ENCODE results near the gene ZSWIM1.
"Not testable (repeated sequence)": the region's sequence is repeated elsewhere in the genome, so short reads cannot be mapped to it uniquely, and the experiment has no call there.

Gene ZSWIM1

DNA sequence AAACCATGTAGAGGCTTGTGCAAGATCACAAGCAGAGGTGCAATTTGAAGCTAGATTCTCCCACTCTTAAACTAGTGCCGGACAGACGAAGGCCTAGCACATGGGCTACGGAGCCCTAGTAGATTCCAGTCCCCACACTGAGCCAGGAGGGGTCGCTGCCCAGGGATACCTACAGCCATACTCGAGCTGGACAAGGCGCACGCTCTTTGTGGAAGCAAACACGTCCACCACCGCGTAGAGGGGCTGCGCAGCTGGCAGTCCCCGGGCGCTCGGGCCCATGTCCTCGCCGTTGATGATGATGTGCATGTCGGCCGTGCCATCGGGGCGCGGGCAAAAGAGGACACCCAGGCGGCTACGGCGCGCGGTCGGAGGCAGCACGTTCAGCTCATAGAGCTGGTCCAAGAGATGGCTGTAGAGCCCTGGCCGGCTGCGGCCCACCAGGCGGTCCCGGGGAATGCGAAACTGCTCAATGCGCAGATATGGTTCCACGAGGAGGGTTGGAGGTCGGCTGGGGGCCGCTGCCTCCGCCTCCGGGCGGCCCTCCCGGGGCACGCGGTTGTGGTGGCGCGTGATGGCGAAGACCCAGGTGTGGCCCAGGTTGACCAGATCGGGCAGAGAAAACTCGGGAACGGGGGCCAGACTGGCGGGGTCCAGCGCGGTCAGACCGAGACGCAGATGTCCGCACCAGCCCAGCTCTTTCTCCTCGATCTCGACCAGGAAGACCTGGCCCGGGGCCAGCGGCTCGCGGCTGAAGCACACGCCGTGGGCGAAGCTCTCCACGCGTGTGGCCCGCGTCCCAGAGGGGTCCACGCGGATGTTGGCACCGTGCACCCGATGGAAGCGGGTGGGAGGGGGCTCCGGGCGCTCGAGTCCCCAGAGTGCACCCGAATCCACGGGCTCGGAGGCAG is 9.3 kb downstream of the ZSWIM1 start:
- DNase-seq, result peak; percentile 50

DNA sequence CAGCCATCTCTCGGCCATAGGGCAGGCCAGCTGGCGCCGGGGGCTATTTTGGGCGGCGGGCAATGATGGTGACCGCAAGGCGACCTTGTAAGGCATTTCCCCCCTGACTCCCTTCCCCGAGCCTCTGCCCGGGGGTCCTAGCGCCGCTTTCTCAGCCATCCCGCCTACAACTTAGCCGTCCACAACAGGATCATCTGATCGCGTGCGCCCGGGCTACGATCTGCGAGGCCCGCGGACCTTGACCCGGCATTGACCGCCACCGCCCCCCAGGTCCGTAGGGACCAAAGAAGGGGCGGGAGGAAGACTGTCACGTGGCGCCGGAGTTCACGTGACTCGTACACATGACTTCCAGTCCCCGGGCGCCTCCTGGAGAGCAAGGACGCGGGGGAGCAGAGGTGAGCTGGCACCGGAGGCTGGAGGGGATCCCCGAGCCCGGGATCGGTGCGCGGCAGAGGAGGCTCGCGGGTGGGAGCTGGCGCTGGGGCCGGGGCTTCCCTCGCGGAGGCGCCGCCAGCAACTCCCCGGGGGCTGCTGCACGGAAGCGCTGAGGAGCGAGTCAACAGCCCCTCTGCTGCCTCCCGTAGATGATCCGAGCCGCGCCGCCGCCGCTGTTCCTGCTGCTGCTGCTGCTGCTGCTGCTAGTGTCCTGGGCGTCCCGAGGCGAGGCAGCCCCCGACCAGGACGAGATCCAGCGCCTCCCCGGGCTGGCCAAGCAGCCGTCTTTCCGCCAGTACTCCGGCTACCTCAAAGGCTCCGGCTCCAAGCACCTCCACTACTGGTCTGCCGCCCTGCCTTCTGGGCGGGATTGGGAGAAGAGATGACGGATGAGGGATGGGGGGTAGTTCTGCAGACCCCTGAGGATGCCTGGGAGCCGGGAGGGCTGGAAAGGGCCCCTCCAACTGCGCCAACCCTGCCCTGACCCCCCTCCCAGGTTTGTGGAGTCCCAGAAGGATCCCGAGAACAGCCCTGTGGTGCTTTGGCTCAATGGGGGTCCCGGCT is 10.3 kb downstream of the ZSWIM1 start, which contains the start of the genes CTSA and NEURL2:
CTSA (plus strand) TSS at position 351 of the 999 bp plus-strand sequence; CDS start at position 585, 234 bp downstream.
NEURL2 (minus strand) TSS at position 224 of the 999 bp plus-strand sequence; CDS start at position 7, 217 bp downstream.
- DNase-seq, result peak; percentile 71

DNA sequence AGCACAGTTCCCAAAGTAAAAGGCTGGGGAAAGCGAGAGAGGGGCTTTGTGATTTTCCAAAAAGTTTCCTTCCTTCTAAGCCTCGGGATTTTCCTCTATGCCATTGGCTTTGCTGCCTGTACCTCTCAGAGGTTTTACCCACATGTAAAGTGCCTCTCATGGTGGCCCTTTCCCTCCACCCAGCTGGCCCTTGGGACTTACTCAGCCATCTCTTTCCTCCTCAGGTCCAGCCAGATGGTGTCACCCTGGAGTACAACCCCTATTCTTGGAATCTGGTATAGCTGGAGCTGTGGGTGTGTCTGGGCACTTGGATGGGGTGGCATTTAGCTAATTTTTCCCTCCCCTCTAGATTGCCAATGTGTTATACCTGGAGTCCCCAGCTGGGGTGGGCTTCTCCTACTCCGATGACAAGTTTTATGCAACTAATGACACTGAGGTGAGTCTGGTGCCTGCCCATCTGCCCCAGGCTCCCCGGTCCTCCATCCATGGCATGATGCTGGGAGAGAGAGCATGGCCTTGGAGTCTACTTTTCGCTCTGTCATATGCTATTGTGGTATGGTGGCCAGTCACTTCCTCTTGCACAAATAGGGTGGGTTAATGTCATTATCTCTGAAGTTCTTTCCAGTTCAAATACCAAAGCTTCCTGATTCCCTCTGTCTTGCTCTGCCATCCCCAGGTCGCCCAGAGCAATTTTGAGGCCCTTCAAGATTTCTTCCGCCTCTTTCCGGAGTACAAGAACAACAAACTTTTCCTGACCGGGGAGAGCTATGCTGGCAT is 11.2 kb downstream of the ZSWIM1 start:
- no peak for DNase-seq

GRCh38 chr20:45892828-45893500 is 11.9 kb downstream of the ZSWIM1 start:
- no peak for DNase-seq

- DNase-seq, result no peak
Observed at GRCh38 chr20:45893831-45894230, 12.8 kb downstream of the ZSWIM1 start.

DNA sequence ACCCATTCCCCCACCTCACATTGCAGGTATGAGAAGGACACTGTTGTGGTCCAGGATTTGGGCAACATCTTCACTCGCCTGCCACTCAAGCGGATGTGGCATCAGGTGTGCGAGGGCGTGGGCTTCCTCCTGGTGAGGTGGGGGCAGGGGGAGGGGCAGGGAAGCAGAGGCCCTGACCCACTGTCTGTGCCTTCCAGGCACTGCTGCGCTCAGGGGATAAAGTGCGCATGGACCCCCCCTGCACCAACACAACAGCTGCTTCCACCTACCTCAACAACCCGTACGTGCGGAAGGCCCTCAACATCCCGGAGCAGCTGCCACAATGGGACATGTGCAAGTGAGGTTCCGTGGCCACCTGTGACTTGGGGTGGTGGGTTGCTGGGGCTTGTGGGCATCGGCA is 13.8 kb downstream of the ZSWIM1 start:
- DNase-seq, result no peak

GRCh38 chr20:45896641-45897161 is 15.7 kb downstream of the ZSWIM1 start:
- DNase-seq, result no peak

- DNase-seq, result no peak
Observed at GRCh38 chr20:45897289-45897688, 16.3 kb downstream of the ZSWIM1 start.

DNA sequence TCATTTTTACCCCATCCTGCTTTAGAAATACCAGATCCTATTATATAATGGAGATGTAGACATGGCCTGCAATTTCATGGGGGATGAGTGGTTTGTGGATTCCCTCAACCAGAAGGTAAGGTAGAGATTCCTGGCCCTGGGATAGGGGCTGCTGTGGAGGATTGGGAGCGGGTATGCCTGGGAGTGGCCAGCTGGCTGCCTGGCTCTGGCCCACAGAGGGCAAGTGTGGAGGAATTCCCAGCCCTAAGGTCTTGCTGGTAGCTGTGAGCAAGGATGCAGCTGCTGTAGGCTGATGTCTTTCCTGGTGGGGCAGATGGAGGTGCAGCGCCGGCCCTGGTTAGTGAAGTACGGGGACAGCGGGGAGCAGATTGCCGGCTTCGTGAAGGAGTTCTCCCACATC is 16.7 kb downstream of the ZSWIM1 start:
- no peak for DNase-seq

DNA sequence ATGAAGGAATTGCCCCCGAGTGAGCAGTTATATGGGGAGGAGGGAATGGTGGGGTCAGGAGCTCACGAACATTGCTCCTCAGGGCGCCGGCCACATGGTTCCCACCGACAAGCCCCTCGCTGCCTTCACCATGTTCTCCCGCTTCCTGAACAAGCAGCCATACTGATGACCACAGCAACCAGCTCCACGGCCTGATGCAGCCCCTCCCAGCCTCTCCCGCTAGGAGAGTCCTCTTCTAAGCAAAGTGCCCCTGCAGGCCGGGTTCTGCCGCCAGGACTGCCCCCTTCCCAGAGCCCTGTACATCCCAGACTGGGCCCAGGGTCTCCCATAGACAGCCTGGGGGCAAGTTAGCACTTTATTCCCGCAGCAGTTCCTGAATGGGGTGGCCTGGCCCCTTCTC is 17.3 kb downstream of the ZSWIM1 start:
- DNase-seq, result no peak

DNA sequence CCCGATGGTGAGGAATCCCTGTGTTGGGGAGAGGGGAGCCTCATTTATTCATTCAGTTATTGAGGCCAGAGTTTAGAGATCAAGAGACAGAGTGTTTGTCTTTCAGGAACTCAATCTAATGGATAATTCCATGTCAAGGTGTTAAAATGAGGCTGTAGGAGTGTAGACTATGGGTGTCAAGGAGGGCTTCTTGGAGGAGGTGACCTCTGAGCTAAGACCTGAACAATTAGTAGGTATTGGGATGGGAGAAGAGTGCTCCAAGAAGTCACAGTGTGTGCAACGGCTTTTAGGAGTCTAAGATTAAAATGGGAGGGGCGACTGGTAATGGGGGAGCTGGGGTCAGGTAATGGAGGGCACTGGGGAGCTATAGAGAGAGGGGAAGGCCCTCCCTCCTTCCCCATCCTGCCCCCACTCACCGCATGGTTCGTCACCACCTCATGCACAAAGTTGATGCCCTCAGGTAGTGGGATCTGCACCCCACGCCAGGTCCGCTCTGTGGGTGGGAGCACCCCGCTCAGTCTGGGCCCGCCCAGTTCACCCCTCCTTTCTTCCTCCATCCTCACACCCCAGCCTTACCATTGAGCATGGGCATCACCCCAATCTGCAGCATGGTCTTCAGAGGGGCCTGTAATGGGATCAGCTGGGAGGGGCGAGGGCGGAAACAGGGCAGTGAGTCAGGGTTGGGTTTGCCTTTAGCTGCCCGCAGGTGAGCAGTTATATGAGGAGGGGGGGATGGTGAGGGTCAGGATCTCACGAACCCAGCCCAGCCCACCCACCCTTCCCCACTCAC is 18.2 kb downstream of the ZSWIM1 start:
- DNase-seq, result no peak

DNA sequence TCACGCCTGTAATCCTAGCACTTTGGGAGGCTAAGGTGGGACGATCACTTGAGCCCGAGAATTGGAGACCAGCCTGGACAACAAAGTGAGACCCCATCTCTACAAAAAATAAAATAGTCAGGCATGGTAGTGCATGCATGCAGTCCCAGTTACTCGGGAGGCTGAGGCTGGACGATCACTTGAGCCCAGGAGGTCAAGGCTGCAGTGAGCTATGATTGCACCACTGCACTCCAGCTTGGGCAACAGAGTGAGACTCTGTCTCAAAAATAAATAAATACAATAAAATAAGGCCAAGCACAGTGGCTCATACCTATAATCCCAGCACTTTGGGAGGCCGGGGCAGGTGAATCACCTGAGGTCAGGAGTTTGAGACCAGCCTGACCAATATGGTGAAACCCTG is 20.3 kb downstream of the ZSWIM1 start:
- DNase-seq, result not testable (repeated sequence)

GRCh38 chr20:45902199-45902701 is 21.2 kb downstream of the ZSWIM1 start:
- no peak for DNase-seq

DNA sequence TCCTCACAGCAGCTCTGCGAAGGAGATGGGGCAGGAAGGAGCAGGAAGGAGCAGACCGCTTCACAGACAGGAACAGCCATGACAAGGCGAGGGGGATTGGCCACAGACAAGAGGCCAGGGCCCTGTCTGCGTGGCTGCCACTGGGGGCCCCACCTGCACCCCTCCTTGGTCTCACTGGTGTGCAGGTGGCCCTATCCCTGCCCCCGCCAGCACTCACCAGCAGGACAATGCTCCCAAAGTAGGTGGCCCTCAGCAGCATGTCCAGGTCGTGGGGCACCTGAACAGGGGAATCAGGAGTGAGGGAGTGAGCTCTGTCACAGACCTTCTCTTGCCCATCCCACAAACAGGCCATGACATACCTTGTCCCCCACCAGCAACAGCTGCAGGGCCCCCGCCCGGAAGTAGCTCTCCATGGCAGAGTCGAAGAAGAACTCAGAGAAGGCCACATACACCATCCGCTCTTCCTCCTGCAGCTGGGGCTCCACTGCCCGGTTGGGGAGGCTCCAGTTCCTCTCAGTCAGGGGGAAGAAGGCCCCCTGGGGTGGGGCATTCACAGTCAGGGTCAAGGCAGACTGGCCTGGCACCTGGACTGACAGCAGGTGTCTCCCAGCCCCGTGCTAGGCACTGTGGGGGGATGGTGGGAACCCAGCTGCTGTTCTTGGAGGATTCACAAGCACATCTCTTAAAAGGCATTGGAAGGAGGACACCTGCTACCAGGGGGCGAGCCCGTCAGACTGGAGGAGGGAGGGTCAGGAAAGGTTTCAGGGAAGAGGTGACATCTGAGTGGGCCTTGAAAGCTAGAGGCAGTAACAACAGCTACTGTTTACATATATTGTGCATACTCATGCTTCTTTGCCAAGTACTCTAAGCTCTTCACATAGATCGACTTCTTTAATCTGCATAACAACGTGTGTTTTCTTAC is 23.8 kb downstream of the ZSWIM1 start:
- no peak for DNase-seq

- DNase-seq, result no peak
Observed at GRCh38 chr20:45905505-45906079, 24.6 kb downstream of the ZSWIM1 start.

DNA sequence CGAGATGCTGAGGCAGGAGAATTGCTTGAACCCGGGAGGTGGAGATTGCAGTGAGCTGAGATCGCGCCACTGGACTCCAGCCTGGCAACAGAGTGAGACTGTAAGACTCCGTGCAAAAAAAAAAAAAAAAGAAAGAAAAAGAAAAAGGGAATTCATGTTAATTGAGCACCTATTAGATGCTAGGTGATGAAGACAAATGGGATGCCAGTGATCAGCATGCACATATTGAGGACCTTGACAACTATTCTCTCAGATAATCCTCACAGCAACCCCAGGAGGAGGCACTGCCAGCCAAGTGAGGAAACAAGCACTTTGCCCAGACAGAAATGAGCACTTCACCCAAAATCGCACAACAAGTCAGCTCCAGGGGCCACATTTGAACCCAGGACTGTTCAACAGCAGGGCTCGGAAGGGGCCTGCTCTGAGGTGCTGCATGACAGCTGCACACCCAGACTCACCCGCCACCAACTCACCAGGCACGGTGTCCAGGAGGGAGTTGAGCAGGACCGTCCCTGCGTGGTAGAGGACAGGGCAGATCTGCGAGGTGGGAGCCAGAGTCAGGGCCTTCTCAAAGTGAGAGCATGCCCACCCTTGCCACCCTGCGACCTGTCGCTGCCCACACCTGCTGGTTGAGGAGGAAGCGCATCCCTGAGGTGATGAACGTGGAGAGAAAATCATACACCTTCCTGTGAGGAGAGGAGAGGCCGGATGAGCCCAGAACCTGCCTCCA is 26.4 kb downstream of the ZSWIM1 start:
- DNase-seq, result no peak

DNA sequence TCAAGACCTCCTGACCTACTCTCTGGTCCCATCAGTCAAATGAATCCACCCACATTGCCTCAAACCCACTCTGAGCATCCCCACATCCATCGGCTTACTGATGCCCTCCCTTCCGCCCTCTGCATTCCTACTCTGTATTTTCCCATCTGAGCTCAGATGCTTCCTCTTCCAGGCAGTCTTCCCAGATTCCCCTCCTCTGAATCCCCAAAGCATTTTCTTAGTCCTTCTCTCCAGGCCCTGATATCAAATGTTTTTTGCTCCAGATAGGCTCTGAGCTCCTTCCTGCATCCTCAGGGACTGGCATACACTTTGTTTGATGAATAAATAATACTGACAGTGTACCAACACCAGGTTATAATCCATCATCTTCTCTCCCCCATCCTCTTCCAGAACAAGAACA is 27.1 kb downstream of the ZSWIM1 start:
- no peak for DNase-seq

DNA sequence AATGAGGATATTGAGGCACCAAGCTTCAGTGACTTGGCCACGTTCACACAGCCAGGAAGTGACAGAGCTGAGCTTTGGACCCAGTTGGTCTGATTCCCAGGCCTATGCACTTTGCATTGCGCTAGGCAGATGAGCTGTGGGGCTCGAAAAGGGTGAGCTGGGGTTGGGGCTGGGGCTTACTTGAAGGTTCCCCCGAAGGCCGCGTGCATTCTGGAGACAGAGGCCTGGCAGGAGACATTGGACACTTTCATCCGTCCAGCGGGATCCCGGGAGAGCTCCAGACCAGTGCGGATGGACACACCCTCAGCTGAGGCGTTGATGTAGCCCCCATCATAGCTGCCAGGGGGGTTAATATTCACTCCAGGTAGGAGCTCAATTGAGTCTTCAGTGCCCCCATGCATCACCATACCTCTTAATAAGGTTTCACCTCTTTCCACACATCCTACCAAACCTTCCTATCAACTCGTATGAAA is 28.3 kb downstream of the ZSWIM1 start:
- no peak for DNase-seq

All from SHP77 treated with DMSO at 0.1 percent for 48 hours (cell line).